Right atrium auricular region (tissue), 2 donors: Measurements from ENCODE around the gene CHCT1. TPM values are rescaled to one million over a fixed set of nuclear protein-coding genes. Genes with fewer than 3 reads are reported as not detected.
"Not testable (repeated sequence)": the region's sequence is repeated elsewhere in the genome, so short reads cannot be mapped to it uniquely, and the experiment has no call there.

ENCODE experiments used
- DNase-seq: peaks from one replicate; pipeline ENCODE4 v3.0.0-alpha.2; 2019; ENCODE audit warnings: low spot score
- H3K27ac ChIP-seq, 2 donors: fragments of 200-600 bp; sonication (generic); 1 replicate in 1 of 2; 2 replicates in 1 of 2; pipeline ENCODE4 v1.5.1; 2016 to 2019
- H3K27me3 ChIP-seq, 2 donors: fragments of 200-600 bp; sonication (generic); one replicate each; pipeline versions ENCODE4 v1.5.1 to v1.6.0; 2017 to 2019
- H3K36me3 ChIP-seq: fragments of 200-600 bp; sonication (generic); one replicate; pipeline ENCODE4 v1.5.1; 2016
- H3K4me1 ChIP-seq, 2 donors: fragments of 200-600 bp; sonication (generic); one replicate each; pipeline versions ENCODE4 v1.5.1 to v1.6.0; 2017 to 2019
- H3K4me3 ChIP-seq, 2 donors: fragments of 200-600 bp; sonication (generic); 1 replicate in 1 of 2; 2 replicates in 1 of 2; pipeline ENCODE4 v1.5.1; 2017 to 2019; ENCODE audit warnings: mild to moderate bottlenecking in 1 of 2, moderate library complexity in 1 of 2
- H3K9me3 ChIP-seq, 2 donors: fragments of 200-600 bp; sonication (generic); one replicate each; pipeline ENCODE4 v1.5.1; 2019
- CTCF ChIP-seq, 2 donors: fragments of 200-600 bp; sonication (generic); IDR thresholded peaks; one replicate each; pipeline ENCODE4 v1.5.1; 2019; ENCODE audit warnings: antibody characterized with exemption in 2 of 2
- total RNA-seq, 2 donors: library from RNA; depleted of rRNA; stranded (reverse); fragments of >200 nt; gene quantifications; one replicate each; pipeline ENCODE4 v1.1.0, GENCODE V29; 2016

Gene CHCT1
- total RNA-seq, 2 donors from 2014 or later: not detected

- H3K9me3 ChIP-seq: no peaks in the 10 kb centered on the region
- no peak for DNase-seq
- TF ChIP-seq CTCF (IDR thresholded peaks at IDR 0.05): no peak
- H3K4me3 ChIP-seq: no peak overlapping the region
- no peaks in the 10 kb centered on the region for H3K27me3 ChIP-seq
- no peaks in the 10 kb centered on the region for H3K36me3 ChIP-seq
- H3K4me1 ChIP-seq: no peaks in the 10 kb centered on the region
- H3K27ac ChIP-seq: no peak overlapping the region
Measured at GRCh38 chr17:60410001-60410400, 12.3 kb upstream of the CHCT1 start.

- no peak for TF ChIP-seq CTCF (IDR thresholded peaks at IDR 0.05)
- Histone ChIP-seq H3K27ac (no peak overlapping the region), H3K36me3 (no peaks in the 10 kb centered on the region), H3K4me1 (no peaks in the 10 kb centered on the region), H3K27me3 (no peaks in the 10 kb centered on the region), H3K4me3 (no peak overlapping the region), H3K9me3 (no peaks in the 10 kb centered on the region)
- DNase-seq: no peak
Measured at GRCh38 chr17:60412701-60413100, 9.6 kb upstream of the CHCT1 start.

- no peaks in the 10 kb centered on the region for H3K27me3 ChIP-seq
- H3K36me3 ChIP-seq: no peaks in the 10 kb centered on the region
- no peak for TF ChIP-seq CTCF (IDR thresholded peaks at IDR 0.05)
- H3K27ac ChIP-seq: no peak overlapping the region
- H3K4me1 ChIP-seq: no peaks in the 10 kb centered on the region
- no peak overlapping the region for H3K4me3 ChIP-seq
- no peak for DNase-seq
- H3K9me3 ChIP-seq: no peaks in the 10 kb centered on the region
Measured at GRCh38 chr17:60415146-60415545, 7.1 kb upstream of the CHCT1 start.

- H3K36me3 ChIP-seq: no peaks in the 10 kb centered on the region
- TF ChIP-seq CTCF (IDR thresholded peaks at IDR 0.05): no peak
- no peaks in the 10 kb centered on the region for H3K9me3 ChIP-seq
- no peak overlapping the region for H3K4me3 ChIP-seq
- no peak overlapping the region for H3K27ac ChIP-seq
- no peak for DNase-seq
- peaks cover 0 to 3% of the 10 kb centered on the region in 2 donors for H3K4me1 ChIP-seq
- no peaks in the 10 kb centered on the region for H3K27me3 ChIP-seq
Measured at GRCh38 chr17:60416368-60416925, 5.8 kb upstream of the CHCT1 start.

- H3K4me3 ChIP-seq, H3K36me3 ChIP-seq, H3K27me3 ChIP-seq, H3K4me1 ChIP-seq, H3K27ac ChIP-seq, DNase-seq, H3K9me3 ChIP-seq: not testable (repeated sequence)
Measured at GRCh38 chr17:60419003-60419402, 3.3 kb upstream of the CHCT1 start.

GRCh38 chr17:60419875-60420274 lies 2.4 kb upstream of the CHCT1 start:
- not testable (repeated sequence) for H3K4me1 ChIP-seq, H3K9me3 ChIP-seq, H3K27me3 ChIP-seq, H3K4me3 ChIP-seq, H3K36me3 ChIP-seq, DNase-seq, H3K27ac ChIP-seq
